Stimulated activated effector memory CD8-positive, alpha-beta T cell treated with anti-CD3 and anti-CD28 coated beads, Interleukin-12 subunit alpha, Interleukin-12 subunit beta, amount 100 ng/mL, for 72 hours (primary cell): Measurements from ENCODE around the gene TRIM24.
"Not testable (repeated sequence)": the region's sequence is repeated elsewhere in the genome, so short reads cannot be mapped to it uniquely, and the experiment has no call there.

Source experiments
- ATAC-seq: fragments of 150-1000 bp; cut with Tn5 transposase; 2 replicates; pipeline ENCODE4 v1.10.0; 2021
- DNase-seq, 2 donors: peaks; one replicate each; pipeline ENCODE4 v3.0.0; 2021 to 2022; ENCODE audit warnings: low spot score in 2 of 2
- H3K27ac Mint-ChIP-seq: one replicate; pipeline ENCODE4 v1.8.0; 2022; ENCODE audit warnings: mild to moderate bottlenecking, mixed read lengths
- H3K36me3 Mint-ChIP-seq: one replicate; pipeline ENCODE4 v1.8.0; 2022; ENCODE audit warnings: mild to moderate bottlenecking, mixed read lengths
- H3K4me1 Mint-ChIP-seq: one replicate; pipeline ENCODE4 v1.8.0; 2022; ENCODE audit warnings: mixed read lengths
- H3K4me3 Mint-ChIP-seq: one replicate; pipeline ENCODE4 v1.8.0; 2022; ENCODE audit warnings: mild to moderate bottlenecking, mixed read lengths
- H3K9me3 Mint-ChIP-seq: one replicate; pipeline ENCODE4 v1.8.0; 2022; ENCODE audit warnings: mixed read lengths

The TRIM24 gene

DNA sequence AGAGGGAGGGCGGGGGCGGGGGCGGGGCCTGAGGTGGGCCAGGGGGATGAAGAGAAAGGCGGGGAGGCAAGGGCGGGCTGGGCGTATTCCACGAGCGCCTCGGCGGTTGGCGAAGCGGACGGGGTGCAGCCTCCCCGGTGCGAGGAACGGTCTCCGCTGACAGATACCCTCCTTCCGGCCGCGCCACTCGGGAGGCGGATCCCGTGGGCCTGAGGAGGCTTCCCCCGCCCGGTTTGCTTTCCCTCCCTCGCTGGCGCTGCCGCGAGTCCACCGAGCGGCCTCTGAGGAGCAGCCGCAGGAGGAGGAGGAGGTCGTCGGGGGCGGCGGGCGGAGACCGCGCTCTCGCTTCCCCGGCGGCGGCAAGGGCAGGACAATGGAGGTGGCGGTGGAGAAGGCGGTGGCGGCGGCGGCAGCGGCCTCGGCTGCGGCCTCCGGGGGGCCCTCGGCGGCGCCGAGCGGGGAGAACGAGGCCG lies at the start of gene TRIM24:
Gene TRIM24, plus strand, starts transcription at position 84 of the 473 bp plus-strand sequence. Its CDS starts 290 bp downstream, at position 374.
- no peaks in the 10 kb centered on the region for H3K9me3 Mint-ChIP-seq
- peak; percentile 91 for ATAC-seq
- H3K4me1 Mint-ChIP-seq: peaks cover 19% of the 10 kb centered on the region
- peak within 1 kb of the TSS; percentile 70 for H3K4me3 Mint-ChIP-seq
- H3K36me3 Mint-ChIP-seq: peaks cover 5% of the 10 kb centered on the region
- H3K27ac Mint-ChIP-seq: peak within 1 kb of the TSS; percentile 85
- peak; percentile 81 to 95 for DNase-seq

DNA sequence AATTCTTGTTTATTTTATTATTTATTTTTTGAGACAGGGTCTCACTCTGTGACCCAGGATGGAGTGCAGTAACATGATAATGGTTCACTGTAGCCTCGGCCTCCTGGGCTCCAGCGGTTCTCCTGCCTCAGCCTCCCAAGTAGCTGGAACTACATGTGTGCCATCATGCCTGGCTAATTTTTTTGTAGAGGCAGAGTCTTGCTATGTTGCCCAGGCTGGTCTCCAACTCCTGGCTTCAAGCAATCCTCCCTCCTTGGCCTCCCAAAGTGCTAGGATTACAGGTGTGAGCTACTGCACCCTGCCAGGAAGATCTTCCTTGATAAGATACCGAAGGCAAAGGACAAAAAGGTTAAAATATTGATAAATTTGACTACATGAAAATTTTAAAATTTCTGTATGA lies 48.0 kb upstream of the TRIM24 start:
- DNase-seq, H3K36me3 Mint-ChIP-seq, ATAC-seq, H3K27ac Mint-ChIP-seq, H3K9me3 Mint-ChIP-seq, H3K4me3 Mint-ChIP-seq, H3K4me1 Mint-ChIP-seq: not testable (repeated sequence)

DNA sequence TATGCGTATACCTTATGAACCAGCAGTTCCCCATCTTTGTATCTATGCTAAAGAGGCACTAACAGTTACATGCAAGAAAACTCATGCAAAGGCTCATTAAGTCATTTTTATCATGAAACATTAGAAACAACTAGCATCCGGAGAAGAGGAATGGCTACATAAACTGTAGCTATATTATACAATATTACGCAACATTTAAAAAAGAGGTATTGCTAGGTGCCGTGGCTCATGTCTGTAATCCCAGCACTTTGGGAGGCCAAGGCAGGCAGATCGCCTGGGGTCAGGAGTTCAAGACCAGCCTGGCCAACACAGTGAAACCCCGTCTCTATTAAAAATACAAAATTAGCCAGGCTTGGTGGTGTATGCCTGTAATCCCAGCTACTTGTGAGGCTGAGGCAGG lies 47.1 kb upstream of the TRIM24 start:
- H3K36me3 Mint-ChIP-seq, H3K4me3 Mint-ChIP-seq, H3K4me1 Mint-ChIP-seq, H3K9me3 Mint-ChIP-seq, DNase-seq, ATAC-seq, H3K27ac Mint-ChIP-seq: not testable (repeated sequence)

- no peak overlapping the region for H3K27ac Mint-ChIP-seq
- no peaks in the 10 kb centered on the region for H3K4me1 Mint-ChIP-seq
- no peaks in the 10 kb centered on the region for H3K36me3 Mint-ChIP-seq
- DNase-seq (no peak), ATAC-seq (no peak)
- no peaks in the 10 kb centered on the region for H3K9me3 Mint-ChIP-seq
- H3K4me3 Mint-ChIP-seq: no peak overlapping the region
Observed at GRCh38 chr7:138417078-138417700, 42.9 kb upstream of the TRIM24 start.

DNA sequence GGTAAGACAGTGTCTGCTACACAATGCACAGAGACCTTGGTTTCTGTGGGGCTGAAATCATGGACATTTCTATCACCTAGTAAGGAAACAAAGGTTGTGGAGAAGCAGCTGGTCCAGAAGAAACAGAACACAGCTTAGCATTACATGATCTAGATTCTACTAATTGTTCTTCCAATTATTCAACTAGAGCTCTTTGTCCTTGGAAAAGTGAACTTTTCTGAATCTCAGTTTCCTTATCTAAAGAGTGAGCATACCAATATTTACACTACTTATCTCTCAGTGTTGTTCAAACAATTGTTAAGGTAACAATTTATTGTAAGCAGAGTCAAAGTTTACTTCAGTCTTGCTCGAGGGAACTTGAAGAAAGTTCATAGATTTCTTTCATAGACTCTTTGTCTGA lies 42.3 kb upstream of the TRIM24 start:
- H3K27ac Mint-ChIP-seq: no peak overlapping the region
- H3K4me1 Mint-ChIP-seq: no peaks in the 10 kb centered on the region
- H3K4me3 Mint-ChIP-seq: no peak overlapping the region
- ATAC-seq: no peak
- DNase-seq: no peak
- no peaks in the 10 kb centered on the region for H3K36me3 Mint-ChIP-seq
- H3K9me3 Mint-ChIP-seq: no peaks in the 10 kb centered on the region

DNA sequence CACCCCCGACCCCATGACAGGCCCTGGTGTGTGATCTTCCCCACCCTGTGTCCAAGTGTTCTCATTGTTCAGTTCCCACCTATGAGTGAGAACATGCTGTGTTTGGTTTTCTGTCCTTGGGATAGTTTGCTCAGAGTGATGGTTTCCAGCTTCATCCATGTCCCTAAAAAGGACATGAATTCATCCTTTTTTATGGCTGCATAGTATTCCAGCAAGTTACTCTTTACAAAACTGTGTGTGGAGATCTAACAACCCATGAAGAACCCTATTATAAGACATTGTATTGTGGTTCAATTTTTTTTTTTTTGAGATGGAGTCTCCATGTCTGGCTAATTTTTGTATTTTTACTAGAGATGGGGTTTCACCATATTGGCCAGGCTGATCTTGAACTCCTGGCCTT lies 41.7 kb upstream of the TRIM24 start:
- not testable (repeated sequence) for H3K36me3 Mint-ChIP-seq, DNase-seq, H3K4me1 Mint-ChIP-seq, H3K4me3 Mint-ChIP-seq, H3K9me3 Mint-ChIP-seq, ATAC-seq, H3K27ac Mint-ChIP-seq

GRCh38 chr7:138425026-138425425 lies 35.0 kb upstream of the TRIM24 start:
- H3K4me1 Mint-ChIP-seq: no peaks in the 10 kb centered on the region
- no peak for DNase-seq
- H3K36me3 Mint-ChIP-seq: no peaks in the 10 kb centered on the region
- no peak overlapping the region for H3K4me3 Mint-ChIP-seq
- peaks cover 8% of the 10 kb centered on the region for H3K9me3 Mint-ChIP-seq
- H3K27ac Mint-ChIP-seq: no peak overlapping the region
- ATAC-seq: no peak

DNA sequence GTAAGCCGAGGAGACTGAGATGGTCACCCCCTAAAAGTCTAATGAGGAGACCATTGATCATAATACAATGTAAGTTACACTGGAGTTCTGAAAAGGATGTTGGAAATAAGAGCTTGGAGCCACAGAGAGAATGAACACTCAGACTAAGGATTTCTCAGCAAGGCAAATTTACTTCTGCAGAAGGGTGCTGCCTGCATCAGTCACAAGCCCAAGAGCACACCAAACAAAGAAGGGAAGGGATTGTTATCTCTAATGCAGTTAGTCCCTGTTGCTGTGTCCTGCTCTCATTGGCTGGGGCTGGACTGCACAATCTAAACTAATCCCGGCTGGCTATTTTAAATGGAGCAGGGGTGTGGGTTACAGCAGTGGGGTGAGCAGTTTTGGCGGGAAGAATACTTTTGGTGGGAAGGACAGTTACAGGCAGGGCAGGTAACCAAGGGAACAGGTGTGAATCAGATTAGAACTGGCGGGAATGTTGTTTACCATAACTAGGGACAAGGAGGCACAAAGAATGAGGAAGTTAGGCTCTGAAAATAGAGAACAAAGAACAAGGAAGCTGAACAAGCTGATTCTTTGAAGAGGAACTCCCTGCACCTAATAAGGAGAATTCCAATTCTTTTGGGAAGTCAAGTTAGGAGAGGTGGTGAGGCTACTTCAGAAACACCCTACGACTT lies 30.3 kb upstream of the TRIM24 start:
- no peaks in the 10 kb centered on the region for H3K36me3 Mint-ChIP-seq
- H3K27ac Mint-ChIP-seq: no peak overlapping the region
- no peak for DNase-seq
- H3K4me1 Mint-ChIP-seq: no peaks in the 10 kb centered on the region
- H3K9me3 Mint-ChIP-seq: peaks cover 8% of the 10 kb centered on the region
- H3K4me3 Mint-ChIP-seq: no peak overlapping the region
- no peak for ATAC-seq

GRCh38 chr7:138431517-138431916 lies 28.5 kb upstream of the TRIM24 start:
- Mint-ChIP-seq H3K36me3 (no peaks in the 10 kb centered on the region), H3K4me3 (no peak overlapping the region), H3K27ac (no peak overlapping the region), H3K9me3 (peaks cover 12% of the 10 kb centered on the region), H3K4me1 (peaks cover 5% of the 10 kb centered on the region)
- ATAC-seq (no peak), DNase-seq (no peak)

DNA sequence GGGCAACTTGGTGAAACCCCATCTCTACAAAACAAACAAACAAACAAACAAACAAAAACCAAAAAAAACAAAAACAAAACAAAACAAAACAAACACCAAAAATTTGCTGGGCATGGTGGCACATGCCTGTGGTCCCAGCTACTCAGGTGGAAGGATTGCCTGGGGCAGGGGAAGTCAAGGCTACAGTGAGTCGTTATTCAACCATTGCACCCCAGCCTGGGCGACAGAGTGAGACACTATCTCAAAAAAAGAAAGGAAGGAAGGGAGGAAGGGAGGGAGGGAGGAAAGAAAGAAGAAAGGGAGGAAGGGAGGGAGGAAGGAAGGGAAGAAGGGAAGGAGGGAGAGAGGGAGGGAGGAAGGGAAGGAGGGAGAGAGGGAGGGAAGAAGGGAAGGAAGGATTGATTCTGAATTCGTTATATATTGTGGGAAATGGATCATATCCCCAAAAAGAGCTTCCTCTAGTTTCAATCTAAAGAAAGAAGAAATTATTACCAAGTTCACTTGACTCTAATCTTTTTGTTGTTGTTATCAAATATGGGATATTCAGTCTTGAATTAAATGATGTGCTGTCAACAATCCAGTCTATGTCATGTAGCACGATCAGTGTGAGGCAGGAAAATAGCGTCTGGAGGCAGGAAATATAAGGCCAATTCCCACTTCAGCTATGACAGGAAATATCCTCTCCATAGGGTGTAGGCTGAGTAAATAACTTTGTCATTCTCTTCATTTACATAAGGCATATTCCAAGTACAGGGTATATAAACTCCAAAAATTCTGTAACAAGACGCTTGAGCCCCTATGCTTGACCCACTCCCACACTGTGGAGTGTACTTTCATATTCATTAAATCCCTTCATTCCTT lies 26.2 kb upstream of the TRIM24 start:
- peaks cover 9% of the 10 kb centered on the region for H3K9me3 Mint-ChIP-seq
- H3K36me3 Mint-ChIP-seq: no peaks in the 10 kb centered on the region
- no peak for ATAC-seq
- DNase-seq: no peak
- no peak overlapping the region for H3K4me3 Mint-ChIP-seq
- H3K4me1 Mint-ChIP-seq: peaks cover 5% of the 10 kb centered on the region
- no peak overlapping the region for H3K27ac Mint-ChIP-seq

DNA sequence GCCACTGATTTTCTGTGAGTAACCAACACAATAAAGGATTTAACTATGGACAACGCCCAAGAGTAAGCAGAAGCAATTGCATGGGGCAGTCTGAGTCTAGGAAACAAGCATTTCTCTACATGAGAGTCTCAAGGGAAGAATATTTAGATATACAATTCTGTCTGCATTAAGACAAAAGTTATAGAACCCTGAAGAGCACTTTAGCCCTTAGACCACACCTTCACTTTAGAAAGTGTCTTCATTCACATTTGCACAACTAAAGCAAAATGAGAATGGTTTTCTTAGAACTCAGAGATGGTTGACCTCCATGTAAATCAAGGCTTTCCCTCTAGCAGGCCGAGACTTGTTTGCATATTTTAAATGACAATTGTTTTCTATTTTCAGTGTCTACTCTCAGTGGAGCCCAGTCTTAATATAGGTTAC lies 25.5 kb upstream of the TRIM24 start:
- Mint-ChIP-seq H3K4me1 (peaks cover 5% of the 10 kb centered on the region), H3K9me3 (peaks cover 7% of the 10 kb centered on the region), H3K4me3 (no peak overlapping the region), H3K27ac (no peak overlapping the region), H3K36me3 (no peaks in the 10 kb centered on the region)
- no peak for ATAC-seq
- DNase-seq: no peak

DNA sequence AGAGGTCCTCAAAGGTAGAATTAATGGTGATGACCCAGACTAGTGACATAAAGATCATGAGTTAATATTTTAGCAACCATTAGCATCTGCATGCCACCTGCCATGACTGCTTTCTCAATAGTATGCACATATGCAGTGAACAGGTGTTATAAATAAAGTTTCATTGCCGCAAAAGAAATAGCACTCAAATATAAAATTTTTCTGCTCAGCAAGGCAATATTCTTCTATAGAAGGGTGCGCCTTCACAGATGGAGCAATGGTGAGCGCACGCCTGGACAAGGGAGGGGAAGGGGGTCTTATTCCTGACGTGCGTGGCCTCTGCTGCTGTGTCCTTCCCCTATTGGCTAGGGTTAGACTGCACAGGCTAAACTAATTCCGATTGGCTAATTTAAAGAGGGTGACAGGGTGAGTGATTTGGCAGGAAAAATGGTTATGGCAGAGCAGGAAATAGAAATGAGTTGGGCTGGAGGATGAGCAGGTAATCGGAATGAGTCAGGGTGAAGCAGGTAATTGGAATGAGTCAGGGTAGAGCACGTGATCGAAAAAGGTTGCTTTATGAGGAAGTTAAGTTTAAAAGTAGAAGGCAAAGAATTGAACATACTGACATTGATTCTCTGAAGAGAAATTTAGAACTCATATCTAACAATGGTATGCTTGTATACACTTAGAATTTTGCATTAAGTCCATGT lies 24.7 kb upstream of the TRIM24 start:
- Mint-ChIP-seq H3K27ac (no peak overlapping the region), H3K9me3 (peaks cover 4% of the 10 kb centered on the region), H3K4me1 (peaks cover 5% of the 10 kb centered on the region), H3K4me3 (no peak overlapping the region), H3K36me3 (no peaks in the 10 kb centered on the region)
- DNase-seq (no peak), ATAC-seq (no peak)

GRCh38 chr7:138436388-138436787 lies 23.7 kb upstream of the TRIM24 start:
- ATAC-seq (no peak), DNase-seq (no peak)
- H3K4me1 Mint-ChIP-seq: peaks cover 5% of the 10 kb centered on the region
- no peak overlapping the region for H3K27ac Mint-ChIP-seq
- H3K36me3 Mint-ChIP-seq: no peaks in the 10 kb centered on the region
- peaks cover 4% of the 10 kb centered on the region for H3K9me3 Mint-ChIP-seq
- no peak overlapping the region for H3K4me3 Mint-ChIP-seq

- Mint-ChIP-seq H3K4me1 (peaks cover 3% of the 10 kb centered on the region), H3K9me3 (peaks cover 2% of the 10 kb centered on the region), H3K36me3 (no peaks in the 10 kb centered on the region), H3K4me3 (no peak overlapping the region), H3K27ac (no peak overlapping the region)
- ATAC-seq (no peak), DNase-seq (no peak)
Observed at GRCh38 chr7:138440460-138440859, 19.6 kb upstream of the TRIM24 start.

GRCh38 chr7:138442822-138443221 lies 17.2 kb upstream of the TRIM24 start:
- no peaks in the 10 kb centered on the region for H3K9me3 Mint-ChIP-seq
- H3K4me1 Mint-ChIP-seq: no peaks in the 10 kb centered on the region
- H3K4me3 Mint-ChIP-seq: no peak overlapping the region
- no peaks in the 10 kb centered on the region for H3K36me3 Mint-ChIP-seq
- no peak for DNase-seq
- no peak overlapping the region for H3K27ac Mint-ChIP-seq
- no peak for ATAC-seq
